Stimulated activated CD4-positive, alpha-beta T cell treated with anti-CD3 and anti-CD28 coated beads, Interleukin-4, amount 100 ng/mL, for 48 hours (primary cell): ENCODE measurements around the gene ERC2.
"Not testable (repeated sequence)": the region's sequence is repeated elsewhere in the genome, so short reads cannot be mapped to it uniquely, and the experiment has no call there.

Source experiments
- DNase-seq, 2 donors: peaks; one replicate each; pipeline ENCODE4 v3.0.0-alpha.2; 2020; ENCODE audit warnings: low read depth in 2 of 2

The ERC2 gene

DNA sequence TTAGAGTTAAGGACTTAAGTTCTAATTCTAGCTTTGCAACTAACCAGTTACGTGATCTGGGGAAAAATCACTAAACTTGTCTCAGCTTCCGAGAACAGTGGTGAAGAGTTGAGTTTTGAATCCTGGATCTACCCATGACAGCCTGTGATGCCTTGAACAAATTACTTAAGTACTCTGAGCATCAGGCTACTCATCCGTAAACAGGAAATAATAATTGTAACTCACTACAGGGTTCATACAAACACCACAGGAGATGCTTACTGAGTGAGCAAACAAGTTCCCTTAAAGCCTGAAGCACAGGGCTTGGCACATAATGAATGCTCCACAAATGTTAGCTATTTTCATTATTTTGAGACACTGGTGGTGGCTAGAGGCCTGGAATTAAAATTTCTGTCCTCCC, 158.8 kb downstream of the ERC2 start:
- DNase-seq: no peak

DNA sequence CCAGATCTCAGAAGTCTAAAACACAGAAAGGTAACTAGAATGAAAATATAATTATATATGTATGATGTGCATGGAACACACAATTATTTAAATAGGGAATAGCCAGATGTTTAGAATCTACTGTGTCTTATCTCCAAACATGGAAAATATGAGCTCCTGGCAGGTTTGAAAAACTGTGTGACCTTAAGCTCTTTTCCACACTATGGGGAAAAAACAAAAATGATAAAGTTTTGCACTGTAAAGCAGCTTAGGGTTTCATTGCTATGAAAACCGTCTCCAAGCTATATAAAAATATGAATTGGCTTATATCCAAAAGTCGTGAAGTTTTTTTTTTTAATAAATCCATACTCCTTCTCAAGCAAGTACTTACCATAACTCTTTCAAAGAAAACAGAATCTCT, 159.8 kb downstream of the ERC2 start:
- DNase-seq: no peak

DNA sequence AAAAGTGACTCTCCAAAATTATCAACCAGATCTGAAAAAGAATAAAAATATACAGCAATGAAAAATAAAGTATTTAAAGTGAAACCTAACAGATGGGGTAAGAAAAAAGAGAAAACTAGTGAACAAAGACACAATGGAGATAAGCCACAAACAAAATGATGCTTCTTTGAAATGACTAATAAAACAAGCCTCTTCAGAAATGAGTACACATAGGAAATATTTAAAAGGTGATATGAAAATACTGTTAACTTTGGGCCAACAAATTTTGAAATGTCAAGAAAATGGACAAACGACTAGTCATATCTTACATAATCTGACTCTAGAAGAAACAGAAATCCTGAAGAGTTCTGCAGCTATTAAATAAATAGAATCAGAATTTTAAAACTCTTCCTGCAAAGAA, 164.2 kb downstream of the ERC2 start:
- DNase-seq: no peak

DNA sequence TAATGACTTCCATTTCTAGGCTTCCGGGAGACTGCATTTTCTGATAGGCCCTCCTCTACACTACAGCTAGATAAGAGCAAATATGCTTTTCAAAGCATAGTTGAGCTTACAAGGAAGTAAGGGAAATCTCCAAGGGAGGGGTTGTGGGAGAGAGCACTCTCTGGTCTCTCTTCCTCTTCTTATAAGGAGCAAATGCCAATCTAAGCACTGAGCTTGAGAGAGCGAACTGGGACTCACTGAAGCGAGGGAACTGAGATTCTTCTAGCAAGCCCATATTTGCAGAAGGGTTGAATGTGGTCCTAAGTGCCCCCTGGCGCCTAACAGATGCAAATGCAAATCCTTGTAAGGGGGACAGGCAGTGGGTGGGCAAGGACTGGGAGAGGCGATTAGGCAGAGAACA, 164.8 kb downstream of the ERC2 start:
- no peak for DNase-seq

DNA sequence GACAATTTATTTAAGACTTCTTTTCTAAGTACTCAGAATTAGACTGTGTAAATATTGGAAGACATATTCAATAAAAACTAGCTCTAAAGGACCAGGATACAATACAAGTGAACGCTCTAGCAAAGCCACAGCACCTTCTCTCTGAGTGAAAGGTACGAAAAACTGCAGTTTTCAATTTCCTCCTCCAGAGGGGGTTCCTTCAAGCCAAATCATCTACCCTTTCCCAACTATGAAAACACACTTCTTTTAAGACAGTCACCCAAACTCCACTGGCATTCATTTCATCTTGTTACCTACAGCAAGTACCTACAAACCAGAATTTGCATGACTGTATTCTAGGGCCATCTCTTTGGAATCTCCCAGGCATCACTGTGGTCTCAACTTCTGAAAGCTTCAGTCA, 165.8 kb downstream of the ERC2 start:
- no peak for DNase-seq

DNA sequence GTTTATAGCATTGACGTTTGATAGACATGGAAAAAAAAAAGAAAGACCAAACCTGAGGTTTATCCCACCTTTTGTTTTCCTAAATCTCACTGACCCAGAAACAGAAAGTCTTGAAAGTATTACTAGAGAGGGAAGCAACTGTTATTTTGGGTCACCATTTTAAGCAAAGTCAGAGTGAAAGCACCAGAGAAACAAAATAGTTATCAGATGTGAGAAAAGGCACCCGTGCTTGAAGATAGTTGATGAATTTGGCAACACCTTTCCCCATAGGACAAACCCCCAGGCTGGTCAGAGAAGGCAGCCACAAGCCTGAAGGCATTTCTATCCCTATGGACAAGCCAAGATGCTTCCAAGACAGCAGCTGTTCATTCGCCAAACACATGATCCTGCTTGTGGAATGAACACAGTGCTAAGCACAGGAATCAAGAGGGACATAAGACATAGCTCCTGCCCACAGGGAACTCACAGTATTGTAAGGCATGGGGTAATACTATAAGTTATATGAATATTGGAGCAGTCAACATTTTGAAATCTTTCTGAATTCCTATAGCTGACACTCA, 170.9 kb downstream of the ERC2 start:
- DNase-seq: no peak

DNA sequence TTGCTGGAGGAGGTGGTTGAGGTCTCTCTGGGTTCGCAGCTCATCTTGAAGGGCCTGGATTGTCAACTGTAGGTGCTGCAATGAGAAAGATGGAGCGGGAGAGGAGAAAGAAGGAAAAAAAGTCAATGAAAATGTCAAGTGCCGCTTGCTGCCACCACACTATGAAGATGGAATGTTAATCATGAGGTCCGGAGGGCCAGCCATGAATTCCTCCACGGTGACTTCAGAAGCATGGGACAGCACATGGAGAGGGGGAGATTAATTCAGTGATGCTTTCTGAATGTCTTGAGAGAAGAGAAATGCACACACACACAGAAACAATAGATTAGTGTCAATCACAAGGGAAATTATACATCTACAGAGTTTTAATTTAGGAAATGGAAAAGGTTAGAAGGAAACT, 171.9 kb downstream of the ERC2 start:
- no peak for DNase-seq

DNA sequence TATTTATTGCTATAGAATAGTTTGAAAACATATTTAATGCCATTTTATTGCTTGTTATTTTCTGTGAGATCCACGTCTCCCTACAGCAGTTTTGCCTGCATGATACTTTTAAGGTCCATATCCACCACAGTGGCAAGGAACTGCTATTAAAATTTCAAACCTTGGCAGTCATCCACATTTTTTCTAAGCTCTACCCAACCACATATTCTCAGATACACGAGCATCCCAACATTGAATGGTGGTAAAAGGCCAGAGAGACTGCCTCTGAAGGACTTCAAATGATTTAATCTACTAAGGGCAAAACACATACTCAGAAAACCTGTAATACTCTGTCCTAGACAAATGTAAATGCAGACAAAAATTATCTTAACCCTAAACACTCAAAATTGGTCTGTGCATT, 173.1 kb downstream of the ERC2 start:
- DNase-seq: no peak

DNA sequence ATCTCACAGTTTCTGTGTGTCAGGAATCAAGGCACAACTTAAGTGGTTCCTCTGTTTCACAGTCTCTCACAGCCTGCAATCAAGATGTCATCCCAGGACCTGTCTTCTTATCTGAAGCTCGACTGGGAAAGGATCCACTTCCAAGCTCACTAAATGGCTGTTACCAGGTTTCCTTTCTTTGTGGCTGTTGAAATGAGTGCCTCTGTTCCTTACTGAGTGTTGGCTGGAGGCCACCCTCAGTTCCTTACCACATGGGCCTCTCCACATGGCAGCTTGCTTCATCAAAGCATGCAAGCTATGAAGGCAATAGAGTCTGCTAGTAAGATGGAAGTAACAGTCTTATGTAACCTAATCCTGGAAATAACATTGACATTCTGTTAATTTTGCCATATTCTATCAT, 174.0 kb downstream of the ERC2 start:
- no peak for DNase-seq

DNA sequence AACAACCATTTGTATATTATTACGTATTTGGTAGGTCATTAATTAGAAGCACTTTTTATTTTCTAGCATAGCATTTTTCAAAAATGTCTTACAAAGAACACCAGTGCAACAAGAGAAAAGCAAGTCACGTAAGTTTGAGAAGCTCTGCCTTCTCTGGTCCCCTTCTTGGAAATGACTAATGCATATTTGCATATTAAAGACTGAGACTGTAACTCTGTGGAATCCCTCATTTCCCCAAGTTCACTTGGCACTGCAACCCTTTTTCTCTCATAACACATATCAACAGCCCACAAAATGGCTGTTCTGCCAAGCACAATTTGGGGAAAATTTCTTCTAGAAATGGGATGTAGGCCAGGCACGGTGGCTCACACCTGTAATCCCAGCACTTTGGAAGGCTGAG, 176.3 kb downstream of the ERC2 start:
- DNase-seq: no peak

DNA sequence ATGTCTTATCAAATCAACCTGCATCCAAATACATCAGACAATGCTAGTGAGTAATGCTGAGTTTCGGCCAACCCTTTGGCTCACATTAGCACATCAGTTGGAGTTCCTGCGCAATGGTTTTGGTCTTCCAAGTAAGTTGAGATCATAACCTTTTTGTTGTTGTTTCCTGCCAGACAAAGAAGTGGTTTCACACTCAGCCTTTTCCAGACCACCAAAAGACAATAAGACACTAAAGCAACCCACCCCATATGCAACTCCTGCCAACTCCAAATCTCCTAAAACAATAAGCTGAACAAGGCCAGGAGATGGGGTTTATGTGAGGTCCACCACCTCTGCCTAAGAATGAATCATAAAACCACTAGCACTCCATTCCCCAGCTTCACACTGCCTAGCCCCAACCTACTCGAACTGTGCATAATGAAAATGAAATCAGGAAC, 177.0 kb downstream of the ERC2 start:
- DNase-seq: no peak

DNA sequence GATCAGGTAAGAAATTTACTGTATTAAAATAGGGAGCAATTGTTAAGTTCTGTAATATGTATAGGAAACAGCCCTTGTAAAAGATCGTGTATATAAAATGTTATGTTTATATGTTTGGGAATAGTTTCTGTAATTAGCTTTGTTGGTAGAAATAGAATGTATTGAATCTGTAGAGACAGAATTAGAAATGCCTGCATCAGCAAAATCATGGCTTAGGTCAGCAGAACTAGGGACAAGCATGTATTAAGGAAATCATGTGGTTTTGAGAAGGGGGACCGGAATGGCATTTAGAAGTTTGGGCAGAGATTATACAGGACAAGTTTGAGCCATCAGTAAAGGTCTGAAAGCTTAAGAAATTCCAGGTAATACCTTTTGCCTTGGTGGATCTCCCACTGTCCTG, 177.9 kb downstream of the ERC2 start:
- no peak for DNase-seq

DNA sequence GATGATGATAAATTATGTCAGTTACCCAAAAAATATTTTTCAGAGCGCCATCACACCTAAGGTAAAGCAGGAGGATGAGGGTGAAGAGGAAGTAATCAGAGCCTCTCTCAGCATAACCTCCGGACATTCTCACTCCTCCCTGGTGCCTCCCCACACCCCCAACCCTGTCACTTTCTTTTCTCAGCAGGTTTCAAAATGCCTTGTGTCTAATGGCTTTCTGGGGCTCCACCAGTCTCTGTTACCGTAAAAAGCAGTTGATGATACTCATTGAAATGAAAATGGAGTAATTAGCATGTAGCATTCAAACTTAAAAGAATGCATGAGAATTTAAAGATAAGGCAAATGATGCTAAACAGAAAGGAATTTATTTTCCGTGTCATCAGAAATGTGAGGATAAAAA, 180.0 kb downstream of the ERC2 start:
- no peak for DNase-seq

DNA sequence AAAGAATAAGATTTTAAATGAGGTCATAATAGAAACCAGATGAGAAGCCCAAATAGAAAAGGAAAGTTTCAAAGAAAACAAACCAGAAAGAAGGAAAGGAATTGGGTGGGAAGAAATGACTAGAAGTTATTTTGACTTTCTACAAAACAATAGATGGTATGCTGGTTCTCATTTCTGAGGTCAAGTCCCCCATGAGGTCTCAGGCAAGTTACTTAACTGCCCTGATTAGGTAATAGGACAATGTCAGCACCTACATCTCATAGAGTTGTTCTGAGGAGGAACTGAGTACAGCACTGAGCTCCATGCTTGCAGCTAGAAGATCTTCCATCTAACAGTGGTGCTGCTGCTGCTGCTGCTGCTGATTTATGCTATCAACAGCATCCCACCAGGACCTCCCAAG, 185.9 kb downstream of the ERC2 start:
- no peak for DNase-seq

DNA sequence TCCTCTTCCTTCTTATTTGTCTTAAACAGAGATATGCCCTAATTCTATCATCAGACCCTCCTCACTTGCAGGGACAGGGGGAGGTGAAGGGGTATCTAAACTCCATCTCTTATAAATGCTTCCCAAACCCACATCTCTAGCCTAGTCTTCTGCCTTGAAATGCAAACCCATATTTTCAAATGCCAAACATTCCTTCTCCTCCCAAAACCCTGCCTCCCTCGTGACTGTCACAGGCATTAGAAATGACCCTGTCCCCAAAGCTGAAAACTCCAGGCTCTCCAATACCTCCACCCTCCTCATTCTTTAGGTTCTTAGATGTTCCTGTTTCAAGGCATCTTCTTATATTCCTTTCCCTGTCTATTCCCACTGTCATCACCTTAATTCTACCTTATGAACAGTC, 191.0 kb downstream of the ERC2 start:
- DNase-seq: no peak

DNA sequence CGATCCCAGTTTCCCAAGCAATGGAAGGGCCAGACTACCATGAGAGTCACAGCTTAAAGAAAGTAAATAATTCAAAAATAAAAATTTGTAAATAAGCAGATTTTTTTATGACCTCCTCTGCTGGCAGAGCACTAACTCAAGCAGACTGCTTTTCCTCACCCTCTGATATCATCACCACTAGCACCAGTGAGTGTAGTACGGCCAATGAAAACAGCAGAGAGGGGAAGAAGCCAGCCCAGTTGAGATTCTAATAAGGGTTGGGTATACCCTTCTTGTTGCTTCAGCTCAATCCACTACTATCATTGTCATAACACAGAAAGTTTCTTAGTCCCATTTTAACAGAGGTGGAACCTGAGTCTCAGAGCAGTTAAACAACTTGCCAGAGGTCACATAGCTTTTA, 193.1 kb downstream of the ERC2 start:
- no peak for DNase-seq

DNA sequence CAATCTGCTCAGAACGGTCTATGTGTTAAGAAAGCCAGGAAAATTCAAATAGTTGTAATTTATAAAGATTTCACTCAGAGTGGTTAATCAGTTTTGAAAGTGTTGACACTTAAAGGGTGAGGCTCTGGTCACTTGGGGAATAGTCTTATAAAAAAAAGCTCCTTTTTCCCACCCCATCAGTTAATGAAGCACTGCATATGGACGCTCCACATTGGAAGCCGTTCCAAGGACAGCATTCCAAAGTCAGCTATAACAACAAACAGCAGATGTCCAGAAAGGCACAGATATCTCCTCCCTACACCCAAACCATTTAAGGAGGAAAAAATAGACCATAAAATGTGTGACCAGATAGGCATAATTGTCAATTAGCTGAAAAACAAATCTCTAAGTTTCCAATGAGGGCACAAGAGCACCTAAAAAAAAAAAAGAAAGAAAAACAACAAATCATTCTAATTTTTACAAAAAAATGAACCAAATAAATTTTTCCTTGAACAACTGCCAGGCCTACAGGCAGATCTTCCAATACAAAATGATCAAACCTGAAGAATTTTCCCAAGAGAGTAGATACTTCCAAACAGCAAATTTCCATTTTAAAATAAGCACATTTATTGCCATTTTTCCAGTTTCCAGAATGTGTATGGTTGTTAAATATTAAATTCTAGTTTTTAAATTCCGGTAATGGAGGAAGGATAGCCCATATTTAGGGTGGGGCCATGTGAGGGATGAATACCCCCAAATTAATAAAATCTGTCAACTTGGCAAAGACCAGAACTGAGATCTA, 198.3 kb downstream of the ERC2 start:
- no peak for DNase-seq

DNA sequence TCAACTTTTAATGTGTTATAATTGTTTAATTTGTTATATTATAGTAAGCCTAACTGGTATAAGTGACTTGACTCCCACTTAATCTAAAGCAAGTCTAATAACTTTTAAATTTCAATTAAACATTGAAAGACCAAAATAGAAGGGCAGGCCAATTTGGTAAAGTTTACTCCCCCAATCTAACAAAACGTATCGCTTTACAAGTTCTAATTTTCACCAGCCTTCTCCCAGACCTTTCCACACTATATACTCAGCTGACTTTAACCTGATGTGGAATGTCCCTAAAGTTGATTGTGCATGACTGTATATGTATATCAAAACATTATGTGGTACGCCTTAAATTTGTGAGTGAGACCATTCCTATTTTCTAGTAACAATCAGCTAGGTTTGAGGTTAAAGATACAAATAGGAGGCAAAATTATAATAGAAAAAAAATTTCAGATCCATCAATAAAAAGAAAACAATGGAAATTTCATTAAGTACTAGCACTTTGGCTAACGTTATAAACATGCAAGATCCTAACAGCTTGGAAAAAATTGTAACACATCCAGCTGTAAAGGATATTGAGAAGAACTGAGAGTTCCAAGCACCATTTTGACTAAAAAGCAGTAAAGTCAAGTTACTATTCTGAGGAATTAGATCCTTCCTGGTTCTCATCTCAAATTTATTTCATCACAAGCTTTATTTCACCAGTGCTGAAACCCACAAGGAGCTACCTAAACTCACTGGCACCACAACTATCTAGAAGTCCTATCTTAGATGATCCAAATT, 199.5 kb downstream of the ERC2 start:
- DNase-seq: no peak

DNA sequence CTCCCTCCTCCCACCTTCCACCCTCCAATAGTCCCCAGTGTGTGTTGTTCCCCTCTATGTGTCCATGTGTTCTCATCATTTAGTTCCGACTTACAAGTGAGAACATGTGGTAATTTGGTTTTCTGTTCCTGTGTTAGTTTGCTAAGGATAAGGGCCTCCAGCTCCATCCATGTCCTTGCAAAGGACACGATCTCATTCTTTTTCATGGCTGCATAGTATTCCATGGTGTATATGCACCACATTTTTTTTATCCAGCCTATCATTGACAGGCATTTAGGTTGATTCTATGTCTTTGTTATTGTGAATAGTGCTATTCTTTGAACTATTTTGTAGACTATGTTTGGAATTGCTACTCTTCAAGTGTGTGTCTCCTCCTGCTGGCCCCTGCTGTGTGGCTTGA, 206.4 kb downstream of the ERC2 start:
- DNase-seq: not testable (repeated sequence)

DNA sequence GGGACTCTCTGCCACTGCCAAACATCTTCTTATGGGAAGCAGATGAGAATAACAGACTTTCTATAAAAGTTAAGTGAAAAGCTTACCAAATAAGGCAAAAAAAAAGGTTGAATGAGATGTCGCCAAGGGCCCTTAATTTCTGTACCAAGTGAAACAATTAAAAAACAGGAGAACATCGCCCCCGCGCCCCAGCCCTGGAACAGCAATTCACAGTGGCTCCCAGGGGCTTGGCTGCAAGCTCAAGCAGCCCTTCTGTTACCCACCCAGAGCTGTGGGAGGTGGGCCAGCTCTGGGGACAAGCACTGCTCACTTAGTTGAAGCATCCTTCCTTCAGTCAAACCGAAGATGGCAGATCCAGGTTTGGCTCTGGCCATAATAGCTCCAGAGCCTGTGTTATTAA, 208.0 kb downstream of the ERC2 start:
- DNase-seq: no peak

DNA sequence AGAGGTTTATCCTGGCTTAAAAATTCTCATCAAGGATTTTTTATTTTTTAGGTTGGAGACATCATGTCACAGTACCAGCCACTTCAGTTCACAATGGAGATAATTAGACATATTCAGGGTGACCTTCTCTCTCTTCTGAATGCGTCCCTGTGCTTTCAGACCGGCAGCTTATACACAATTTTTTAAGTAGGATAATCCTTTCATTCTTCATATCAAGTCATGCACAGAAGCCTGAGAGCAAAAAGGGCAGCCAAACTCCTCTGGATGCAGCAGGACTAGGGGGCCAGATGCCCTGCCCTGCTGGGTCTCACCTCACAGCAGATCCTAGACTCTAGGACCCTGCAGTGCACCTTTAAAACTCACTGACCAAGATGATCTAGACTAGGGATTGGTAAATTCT, 210.4 kb downstream of the ERC2 start:
- DNase-seq: no peak

DNA sequence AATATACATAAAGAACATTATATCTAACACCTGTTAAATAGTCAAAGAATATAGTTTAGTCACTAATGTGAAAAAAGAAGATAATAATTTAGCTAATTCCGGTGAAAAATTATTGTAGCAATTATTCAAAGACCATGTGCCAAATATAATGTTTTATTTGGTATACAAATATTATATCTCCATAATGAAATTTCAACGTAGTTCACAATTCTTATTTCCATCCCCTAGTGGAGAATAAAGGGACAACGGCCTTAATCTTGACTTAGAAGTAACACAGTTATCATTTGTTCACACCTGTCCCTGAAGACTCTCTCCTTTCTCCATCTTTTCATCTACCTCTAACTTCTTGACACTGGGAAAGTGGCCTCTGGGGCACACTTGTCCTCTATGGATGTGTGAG, 213.4 kb downstream of the ERC2 start:
- no peak for DNase-seq
